Smooth muscle cell (in vitro differentiated cells): ENCODE measurements around the gene TUFT1. TPM values are rescaled to one million over a fixed set of nuclear protein-coding genes. Genes with fewer than 3 reads are reported as not detected.
A peak's percentile ranks its signal among the peaks of the same experiment; 100 is the strongest.

Source experiments
- DNase-seq: peaks from one replicate; lab custom pipeline; 2025; ENCODE audit not compliant: unreplicated experiment; lab: John Stamatoyannopoulos, UW
- H2AFZ ChIP-seq: fragments of 200-600 bp; sonication (generic); 2 replicates; pipeline ENCODE4 v1.6.0; 2016; ENCODE audit warnings: antibody characterized with exemption, low read depth, mild to moderate bottlenecking
- H3F3A ChIP-seq: fragments of 200-600 bp; sonication (generic); 2 replicates; pipeline ENCODE4 v1.6.0; 2017; ENCODE audit warnings: antibody characterized with exemption, low read depth
- H3K27ac ChIP-seq: fragments of 200-600 bp; sonication (generic); 2 replicates; pipeline ENCODE4 v1.5.1; 2016; ENCODE audit warnings: low read depth, mild to moderate bottlenecking
- H3K27me3 ChIP-seq: fragments of 200-600 bp; sonication (generic); 2 replicates; pipeline ENCODE4 v1.6.1; 2016; ENCODE audit warnings: low read depth, mild to moderate bottlenecking
- H3K36me3 ChIP-seq: fragments of 200-600 bp; sonication (generic); 2 replicates; pipeline ENCODE4 v1.5.1; 2016; ENCODE audit warnings: low read depth
- H3K4me1 ChIP-seq: fragments of 200-600 bp; sonication (generic); 2 replicates; pipeline ENCODE4 v1.5.1; 2016; ENCODE audit warnings: low read depth
- H3K4me2 ChIP-seq: fragments of 200-600 bp; sonication (generic); 2 replicates; pipeline ENCODE4 v1.6.0; 2016; ENCODE audit warnings: mild to moderate bottlenecking
- H3K4me3 ChIP-seq: fragments of 200-600 bp; sonication (generic); 2 replicates; pipeline ENCODE4 v1.5.1; 2016; ENCODE audit warnings: mild to moderate bottlenecking
- H3K79me2 ChIP-seq: fragments of 200-600 bp; sonication (generic); 2 replicates; pipeline ENCODE4 v1.6.0; 2016; ENCODE audit warnings: low read depth, mild to moderate bottlenecking
- H3K9ac ChIP-seq: fragments of 200-600 bp; sonication (generic); 2 replicates; pipeline ENCODE4 v1.6.0; 2016; ENCODE audit warnings: low read depth
- H3K9me3 ChIP-seq: fragments of 200-600 bp; sonication (generic); replicated peaks from 2 replicates; pipeline ENCODE4 v1.5.1; 2016; ENCODE audit warnings: low read depth
- H4K20me1 ChIP-seq: fragments of 200-600 bp; sonication (generic); 2 replicates; pipeline ENCODE4 v1.6.0; 2016; ENCODE audit warnings: low read depth
- CTCF ChIP-seq: fragments of 200-600 bp; sonication (generic); IDR thresholded peaks from 2 replicates; pipeline ENCODE4 v1.5.1; 2017; ENCODE audit warnings: borderline replicate concordance, mild to moderate bottlenecking, antibody characterized with exemption; ENCODE audit not compliant: insufficient read depth, poor library complexity, severe bottlenecking
- WGBS: methylation state at CpG from one replicate; pipeline ENCODE4 v1.1.7; 2016; ENCODE audit warnings: low lambda C conversion rate; 5-methylcytosine and 5-hydroxymethylcytosine counted together
- polyA plus RNA-seq: library from polyadenylated mRNA; unstranded; fragments of >200 nt; fragmentation: Nextera tagmentation; extraction: Ambion mirVana; gene quantifications from 2 replicates; pipeline ENCODE4 v1.2.1, GENCODE V29; 2016
- total RNA-seq: library from RNA; depleted of rRNA; stranded (reverse); fragments of >200 nt; gene quantifications from 2 replicates; pipeline ENCODE4 v1.2.3, GENCODE V29; 2014

TUFT1 gene
- total RNA-seq (19.6 and 20.0 TPM in 2 replicates), polyA plus RNA-seq (15.1 and 30.7 TPM in 2 replicates)

- Histone ChIP-seq H4K20me1 (peaks cover 34% of the 10 kb centered on the region), H3K4me2 (peak within 1 kb of the TSS; percentile 88), H2AFZ (peak within 1 kb of the TSS; percentile 73), H3K4me3 (peak within 1 kb of the TSS; percentile 84), H3F3A (no peaks in the 10 kb centered on the region), H3K4me1 (peaks cover 9% of the 10 kb centered on the region), H3K36me3 (no peaks in the 10 kb centered on the region), H3K79me2 (peaks cover 32% of the 10 kb centered on the region), H3K9ac (peak within 1 kb of the TSS; percentile 76), H3K9me3 (no peaks in the 10 kb centered on the region), H3K27ac (peak within 1 kb of the TSS; percentile 67), H3K27me3 (no peaks in the 10 kb centered on the region)
- TF ChIP-seq CTCF, result no peak
- WGBS, result 2% methylated on average over 70 of the region's 70 CpGs
- peak; percentile 54 for DNase-seq
Observed at GRCh38 chr1:151540021-151540981, at the start of gene TUFT1. Gene TUFT1, plus strand, starts transcription at chr1:151540309. Its CDS starts 58 bp downstream, at chr1:151540367.

- Histone ChIP-seq H3F3A (peaks cover 8% of the 10 kb centered on the region), H3K79me2 (no peaks in the 10 kb centered on the region), H3K4me1 (peaks cover 8% of the 10 kb centered on the region), H3K9ac (no peak overlapping the region), H3K36me3 (no peaks in the 10 kb centered on the region), H3K27me3 (no peaks in the 10 kb centered on the region), H3K4me3 (no peak overlapping the region), H3K27ac (no peak overlapping the region), H3K9me3 (no peaks in the 10 kb centered on the region), H4K20me1 (no peaks in the 10 kb centered on the region), H3K4me2 (no peak overlapping the region), H2AFZ (no peak overlapping the region)
- WGBS, result 69% methylated on average over 5 of the region's 5 CpGs
- no peak for TF ChIP-seq CTCF
- no peak for DNase-seq
Observed at GRCh38 chr1:151491641-151492040, 48.5 kb upstream of the TUFT1 start.

- DNase-seq, result no peak
- Histone ChIP-seq H3K4me2 (no peak overlapping the region), H3K4me1 (peaks cover 8% of the 10 kb centered on the region), H4K20me1 (no peaks in the 10 kb centered on the region), H3F3A (peaks cover 8% of the 10 kb centered on the region), H3K9me3 (no peaks in the 10 kb centered on the region), H3K79me2 (no peaks in the 10 kb centered on the region), H3K27me3 (no peaks in the 10 kb centered on the region), H3K9ac (no peak overlapping the region), H3K36me3 (no peaks in the 10 kb centered on the region), H3K4me3 (no peak overlapping the region), H3K27ac (no peak overlapping the region), H2AFZ (no peak overlapping the region)
- 75% methylated on average over 1 of the region's 1 CpG for WGBS
- no peak for TF ChIP-seq CTCF
Observed at GRCh38 chr1:151492120-151492519, 48.0 kb upstream of the TUFT1 start.
